Mesothelial cell of epicardium (in vitro differentiated cells): Measurements from ENCODE around the gene DNAAF5. TPM values are rescaled to one million over a fixed set of nuclear protein-coding genes. Genes with fewer than 3 reads are reported as not detected.
"Not testable (repeated sequence)": the region's sequence is repeated elsewhere in the genome, so short reads cannot be mapped to it uniquely, and the experiment has no call there.

Source experiments
- DNase-seq, 2 experiments: peaks; one replicate each; pipeline ENCODE4 v3.0.0; 2021; ENCODE audit warnings: low spot score in 2 of 2; ENCODE audit not compliant: unreplicated experiment in 2 of 2
- H3K27ac Mint-ChIP-seq: 2 replicates; pipeline ENCODE4 v1.8.0; 2021; ENCODE audit warnings: mixed read lengths
- H3K27me3 Mint-ChIP-seq: 2 replicates; pipeline ENCODE4 v1.8.0; 2021; ENCODE audit warnings: low read depth, mixed read lengths
- H3K36me3 Mint-ChIP-seq: 2 replicates; pipeline ENCODE4 v1.8.0; 2021; ENCODE audit warnings: mixed read lengths
- H3K4me1 Mint-ChIP-seq: 2 replicates; pipeline ENCODE4 v1.8.0; 2021; ENCODE audit warnings: mixed read lengths
- H3K4me3 Mint-ChIP-seq: 2 replicates; pipeline ENCODE4 v1.8.0; 2021; ENCODE audit warnings: mild to moderate bottlenecking, moderate library complexity, mixed read lengths
- H3K9me3 Mint-ChIP-seq: 2 replicates; pipeline ENCODE4 v1.8.0; 2021; ENCODE audit warnings: mixed read lengths
- CTCF ChIP-seq: fragments of 200-600 bp; sonication (generic); IDR thresholded peaks from one replicate; pipeline ENCODE4 v1.5.0; 2021; ENCODE audit warnings: antibody characterized with exemption; ENCODE audit not compliant: unreplicated experiment
- total RNA-seq: library from RNA; stranded (reverse); gene quantifications from 3 replicates; pipeline ENCODE4 v1.2.1, GENCODE V29; 2021

The DNAAF5 gene
- total RNA-seq, 1 donor from 2014 or later: 39.0 TPM

DNA sequence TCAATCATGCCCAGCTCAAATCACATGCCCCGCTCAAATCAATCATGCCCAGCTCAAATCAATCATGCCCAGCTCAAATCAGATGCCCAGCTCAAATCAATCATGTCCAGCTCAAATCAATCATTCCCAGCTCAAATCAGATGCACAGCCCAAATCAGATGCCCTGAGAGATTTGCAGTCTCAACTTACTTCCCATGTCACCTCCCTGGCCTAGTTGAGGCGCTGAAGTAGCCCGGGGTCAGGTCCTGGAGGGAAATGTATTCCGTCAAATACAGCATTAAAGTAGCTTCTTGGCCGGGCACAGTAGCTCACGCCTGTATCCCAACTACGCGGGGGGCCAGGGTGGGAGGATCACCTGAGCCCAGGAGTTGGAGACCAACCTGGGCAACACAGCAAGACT, 16.3 kb downstream of the DNAAF5 start:
- peaks cover 2% of the 10 kb centered on the region for H3K4me1 Mint-ChIP-seq
- H3K9me3 Mint-ChIP-seq: no peaks in the 10 kb centered on the region
- H3K27ac Mint-ChIP-seq: no peak overlapping the region
- TF ChIP-seq CTCF: no peak
- no peak for DNase-seq
- no peak overlapping the region for H3K4me3 Mint-ChIP-seq
- no peaks in the 10 kb centered on the region for H3K27me3 Mint-ChIP-seq
- H3K36me3 Mint-ChIP-seq: peaks cover 25% of the 10 kb centered on the region

DNA sequence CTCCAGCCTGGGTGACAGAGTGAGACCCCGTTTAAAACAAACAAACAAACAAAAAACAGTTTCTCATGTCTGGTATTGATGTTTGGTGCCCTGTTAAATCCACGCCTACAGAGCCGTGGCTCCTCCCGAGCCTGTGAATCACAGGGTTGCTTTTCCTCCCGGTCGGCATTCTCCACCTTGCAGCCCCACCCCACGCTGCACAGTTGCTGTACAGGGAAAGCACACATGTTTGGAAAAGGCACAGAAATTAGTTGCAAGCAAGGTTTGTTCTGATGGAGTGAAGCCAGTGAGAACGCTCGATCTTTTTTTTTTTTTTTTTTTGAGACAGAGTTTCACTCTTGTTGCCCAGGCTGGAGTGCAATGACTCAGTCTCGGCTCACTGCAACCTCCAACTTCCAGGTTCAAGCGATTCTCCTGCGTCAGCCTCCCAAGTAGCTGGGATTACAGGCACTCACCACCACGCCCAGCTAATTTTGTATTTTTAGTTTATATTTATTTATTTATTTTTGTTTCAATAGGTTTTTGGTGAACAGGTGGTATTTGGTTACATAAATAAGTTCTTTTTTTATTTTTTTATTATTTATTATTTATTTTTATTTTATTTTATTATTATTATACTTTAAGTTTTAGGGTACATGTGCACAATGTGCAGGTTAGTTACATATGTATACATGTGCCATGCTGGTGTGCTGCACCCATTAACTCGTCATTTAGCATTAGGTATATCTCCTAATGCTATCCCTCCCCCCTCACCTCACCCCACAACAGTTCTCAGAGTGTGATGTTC, 17.0 kb downstream of the DNAAF5 start:
- not testable (repeated sequence) for H3K27me3 Mint-ChIP-seq, H3K9me3 Mint-ChIP-seq, H3K4me3 Mint-ChIP-seq, H3K27ac Mint-ChIP-seq, H3K4me1 Mint-ChIP-seq, DNase-seq
- peaks cover 25% of the 10 kb centered on the region for H3K36me3 Mint-ChIP-seq

- H3K4me3 Mint-ChIP-seq, H3K27ac Mint-ChIP-seq, H3K9me3 Mint-ChIP-seq, DNase-seq, H3K4me1 Mint-ChIP-seq, H3K27me3 Mint-ChIP-seq: not testable (repeated sequence)
- peaks cover 25% of the 10 kb centered on the region for H3K36me3 Mint-ChIP-seq
These were observed 17.6 kb downstream of the DNAAF5 start for GRCh38 chr7:744128-744520.

GRCh38 chr7:744854-745430, 18.4 kb downstream of the DNAAF5 start:
- H3K4me1 Mint-ChIP-seq: peaks cover 4% of the 10 kb centered on the region
- no peaks in the 10 kb centered on the region for H3K27me3 Mint-ChIP-seq
- H3K36me3 Mint-ChIP-seq: peaks cover 25% of the 10 kb centered on the region
- H3K4me3 Mint-ChIP-seq: no peak overlapping the region
- H3K27ac Mint-ChIP-seq: no peak overlapping the region
- H3K9me3 Mint-ChIP-seq: no peaks in the 10 kb centered on the region
- no peak for DNase-seq
- TF ChIP-seq CTCF: no peak

GRCh38 chr7:745431-746154, 19.1 kb downstream of the DNAAF5 start:
- no peak for DNase-seq
- H3K9me3 Mint-ChIP-seq: no peaks in the 10 kb centered on the region
- no peak overlapping the region for H3K4me3 Mint-ChIP-seq
- no peaks in the 10 kb centered on the region for H3K27me3 Mint-ChIP-seq
- H3K4me1 Mint-ChIP-seq: peaks cover 4% of the 10 kb centered on the region
- H3K36me3 Mint-ChIP-seq: peaks cover 25% of the 10 kb centered on the region
- TF ChIP-seq CTCF: no peak
- no peak overlapping the region for H3K27ac Mint-ChIP-seq

GRCh38 chr7:746155-747061, 19.9 kb downstream of the DNAAF5 start:
- H3K27ac Mint-ChIP-seq: no peak overlapping the region

More at GRCh38 chr7:746155-747061, 19.9 kb downstream of the DNAAF5 start:
- Mint-ChIP-seq H3K4me1 (peaks cover 4% of the 10 kb centered on the region), H3K36me3 (peaks cover 21% of the 10 kb centered on the region), H3K27me3 (no peaks in the 10 kb centered on the region), H3K9me3 (no peaks in the 10 kb centered on the region), H3K4me3 (no peak overlapping the region)
- DNase-seq: no peak
- no peak for TF ChIP-seq CTCF
